ENCODE measurements around the gene TVP23C.

Gene TVP23C

DNA sequence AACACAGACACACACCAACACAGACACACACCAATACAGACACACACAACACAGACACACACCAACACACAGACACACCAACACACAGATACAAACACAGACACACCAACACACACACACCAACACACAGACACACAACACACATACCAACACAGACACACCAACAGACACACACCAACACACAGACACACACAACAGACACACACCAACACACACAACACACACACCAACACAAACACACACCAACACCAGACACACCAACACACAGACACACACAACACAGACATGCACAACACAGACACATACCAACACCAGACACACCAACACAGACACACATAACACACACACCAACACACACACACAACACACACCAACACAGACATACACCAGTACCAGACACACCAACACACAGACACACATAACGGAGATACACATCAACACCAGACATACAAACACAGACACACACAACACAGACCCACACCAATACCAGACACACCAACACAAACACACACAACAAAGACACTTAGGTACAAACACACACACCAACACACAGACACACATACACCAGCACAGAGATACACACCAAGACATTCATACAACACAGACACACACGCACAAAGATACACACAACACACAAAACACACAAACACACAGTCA lies 98.1 kb downstream of the TVP23C start:
- no peak for DNase-seq (ENCODE audit: low read depth)

DNA sequence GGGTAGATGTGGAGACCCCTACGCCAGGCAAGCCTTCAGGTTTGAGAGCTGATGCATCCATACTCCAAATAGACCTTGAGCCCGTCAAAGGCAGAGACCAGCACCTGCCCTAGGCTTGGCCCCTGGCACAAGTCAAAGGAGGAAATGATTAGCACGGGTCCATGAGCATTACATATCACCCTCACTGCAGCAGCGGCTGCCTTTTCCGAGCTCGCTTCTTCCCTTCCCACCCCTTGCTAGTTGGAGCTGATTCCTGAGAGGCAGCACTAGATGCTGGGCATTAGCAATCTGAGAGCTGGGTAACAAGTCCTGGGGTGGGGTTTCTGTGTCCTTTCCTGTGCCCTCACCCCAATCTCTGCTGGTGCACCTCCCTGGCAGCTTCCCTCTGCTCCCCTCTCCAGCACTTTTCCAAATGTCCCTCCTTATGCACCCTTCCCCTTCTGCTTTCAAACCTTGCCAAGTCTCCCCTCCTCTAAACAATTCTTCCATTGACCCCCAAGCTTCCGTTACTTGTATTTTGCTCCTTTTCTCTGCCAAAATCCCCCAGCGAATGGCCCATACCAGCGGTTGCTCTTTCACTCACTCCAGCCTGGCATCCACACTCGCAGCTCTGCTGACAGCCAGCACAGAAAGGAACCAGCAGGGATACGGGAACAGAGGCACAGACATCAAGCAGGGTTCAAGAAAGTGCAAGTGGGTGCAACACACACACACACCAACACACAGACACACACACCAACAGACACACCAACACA lies 98.9 kb downstream of the TVP23C start:
- no peak for DNase-seq (ENCODE audit: low read depth)

DNA sequence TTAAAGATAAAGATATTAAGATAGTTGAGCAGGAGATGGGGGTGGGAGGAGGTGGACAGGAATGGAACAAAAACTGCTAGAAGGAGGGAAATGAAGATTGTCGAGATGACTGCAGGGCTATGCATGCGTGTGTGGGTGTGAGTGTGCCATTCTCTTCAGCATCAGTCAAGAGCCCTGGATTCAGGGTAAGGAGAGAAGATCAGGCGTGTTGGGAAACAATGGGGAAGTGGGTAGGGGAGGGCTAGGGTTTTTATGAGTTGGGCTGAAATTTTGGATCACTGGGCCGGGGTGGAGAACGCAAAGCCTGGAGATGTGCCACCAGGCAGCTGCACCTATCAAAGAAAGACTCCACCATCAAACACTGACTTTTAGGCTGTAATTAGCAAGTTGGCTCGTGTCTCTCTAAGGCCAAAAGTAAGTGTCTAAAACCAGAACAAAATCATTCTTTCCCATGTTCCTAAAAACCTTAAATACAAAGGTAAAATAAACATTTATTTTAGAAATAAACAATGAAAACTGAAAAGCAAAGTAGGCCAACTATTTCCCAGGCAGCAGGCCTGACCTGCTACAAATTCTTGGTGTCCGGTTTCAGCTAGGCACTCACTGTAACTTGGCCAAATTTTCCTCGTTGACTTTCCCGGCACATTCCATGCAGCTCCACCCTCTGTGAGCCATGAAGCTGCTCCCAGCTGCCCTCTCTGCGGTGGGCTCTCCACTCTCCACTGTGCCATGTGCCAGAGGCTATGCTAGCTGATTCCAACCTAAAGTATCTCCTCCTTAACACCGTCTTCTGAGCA lies 100.1 kb downstream of the TVP23C start:
- no peak for DNase-seq (ENCODE audit: low read depth)

DNA sequence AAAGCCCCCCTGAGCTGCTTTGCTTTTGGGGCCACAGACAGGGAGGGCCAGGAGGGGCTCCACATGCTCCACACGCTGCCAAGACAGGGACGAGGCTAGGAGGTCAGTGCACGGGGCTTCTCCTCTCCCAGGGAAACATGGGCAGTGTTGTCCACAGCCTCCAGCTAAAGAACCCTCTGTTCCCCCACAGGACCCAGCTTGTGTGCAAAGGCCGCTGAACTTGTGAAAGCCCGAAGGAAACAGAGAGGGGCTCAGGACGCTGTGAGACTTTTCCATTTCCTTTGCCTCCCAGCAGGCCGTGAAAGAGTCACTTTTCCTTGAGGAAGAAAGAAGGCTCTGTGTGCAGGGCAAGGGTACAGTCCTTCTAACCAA lies 105.6 kb downstream of the TVP23C start:
- DNase-seq (ENCODE audit: low read depth): no peak

DNA sequence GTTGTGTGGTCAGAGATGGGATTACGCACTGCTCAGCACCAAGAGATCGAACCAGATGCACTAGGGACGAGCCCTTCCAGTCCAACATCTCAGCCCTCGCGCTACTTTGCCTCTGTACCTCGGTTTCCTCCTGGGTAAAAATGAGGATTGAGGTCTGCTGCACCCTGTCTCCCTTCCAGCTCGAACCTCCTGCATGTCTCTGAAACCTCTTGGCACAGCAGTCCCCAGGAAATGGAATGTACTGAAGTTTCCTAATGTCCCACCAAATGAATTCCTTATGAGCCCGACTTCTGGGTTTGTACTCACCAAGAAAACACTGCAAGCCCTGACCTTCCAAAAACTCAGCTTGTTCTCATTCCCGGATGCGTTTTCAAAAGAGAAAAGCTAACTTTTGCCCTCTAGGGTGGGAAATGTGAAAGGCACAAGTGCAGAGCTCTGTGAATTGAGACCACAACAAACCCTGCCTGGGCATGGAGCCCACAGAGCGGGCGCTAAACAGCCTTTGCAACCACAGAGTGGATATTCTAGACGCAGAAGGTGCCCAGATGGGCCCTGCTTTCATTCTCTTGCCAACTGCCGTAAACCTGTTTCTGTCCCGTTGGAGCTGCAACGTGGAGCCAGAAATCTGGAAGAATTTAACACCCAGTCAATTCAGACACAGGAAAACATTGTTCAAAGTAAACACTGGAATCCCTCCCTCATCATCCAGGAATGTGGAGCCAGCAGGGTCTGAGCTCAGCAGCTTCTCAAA lies 106.1 kb downstream of the TVP23C start:
- peak; percentile 97 for DNase-seq (ENCODE audit: low read depth)

DNA sequence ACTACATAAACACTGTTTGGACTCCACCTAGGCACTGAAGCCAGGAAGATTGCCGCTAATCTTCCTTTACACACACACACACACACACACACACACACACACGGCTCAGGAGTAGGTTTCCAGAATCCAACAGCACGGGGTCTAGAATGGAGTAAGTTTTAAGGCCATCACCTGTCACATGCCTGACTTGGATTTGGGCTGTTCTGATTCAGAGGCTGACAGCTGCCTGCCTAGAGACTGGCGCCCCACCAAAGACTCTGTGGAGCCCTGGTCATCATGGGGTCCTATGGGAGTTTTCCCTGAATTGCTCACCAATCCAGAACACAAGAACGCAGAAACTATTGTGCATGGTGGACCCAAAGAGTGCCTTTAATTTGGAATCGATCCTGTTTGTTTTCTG lies 106.8 kb downstream of the TVP23C start:
- DNase-seq (ENCODE audit: low read depth): no peak

DNA sequence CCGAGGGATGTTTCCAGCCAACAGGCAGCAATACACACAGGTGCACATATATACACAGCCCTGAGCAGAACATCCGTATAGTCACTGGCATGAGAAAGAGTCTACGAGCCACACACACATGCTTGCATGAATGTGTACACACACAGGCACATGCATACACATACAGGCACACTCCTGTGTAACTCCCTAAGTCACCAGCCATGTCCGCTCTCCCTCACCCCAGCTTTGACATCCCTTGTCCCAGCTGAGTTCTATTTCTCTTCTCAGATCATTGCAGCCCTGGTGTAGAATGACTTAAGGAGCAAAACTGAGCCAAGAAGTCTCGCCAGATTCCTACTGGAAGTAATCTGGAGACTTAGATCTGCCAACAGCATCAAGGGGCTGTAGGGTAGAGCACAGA lies 108.9 kb downstream of the TVP23C start:
- DNase-seq (ENCODE audit: low read depth): no peak

DNA sequence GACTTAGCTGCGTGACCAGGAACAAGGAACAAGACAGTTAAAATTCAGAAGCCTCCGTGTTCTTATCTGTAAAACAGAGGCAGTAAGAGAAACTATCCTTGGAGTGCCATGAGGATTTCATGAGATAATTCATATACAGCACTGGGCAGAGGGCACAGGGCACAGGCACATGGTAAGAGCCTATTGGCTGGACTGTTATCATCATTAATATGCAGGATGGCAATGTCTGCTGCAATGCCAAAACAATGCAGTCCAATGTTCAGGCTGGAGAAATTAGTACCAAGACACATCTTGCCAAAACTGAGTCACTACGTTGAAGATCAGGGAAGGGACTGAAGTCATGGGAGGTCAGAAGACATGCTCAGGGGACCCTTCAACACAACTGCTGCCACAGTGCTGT lies 109.5 kb downstream of the TVP23C start:
- no peak for DNase-seq (ENCODE audit: low read depth)

DNA sequence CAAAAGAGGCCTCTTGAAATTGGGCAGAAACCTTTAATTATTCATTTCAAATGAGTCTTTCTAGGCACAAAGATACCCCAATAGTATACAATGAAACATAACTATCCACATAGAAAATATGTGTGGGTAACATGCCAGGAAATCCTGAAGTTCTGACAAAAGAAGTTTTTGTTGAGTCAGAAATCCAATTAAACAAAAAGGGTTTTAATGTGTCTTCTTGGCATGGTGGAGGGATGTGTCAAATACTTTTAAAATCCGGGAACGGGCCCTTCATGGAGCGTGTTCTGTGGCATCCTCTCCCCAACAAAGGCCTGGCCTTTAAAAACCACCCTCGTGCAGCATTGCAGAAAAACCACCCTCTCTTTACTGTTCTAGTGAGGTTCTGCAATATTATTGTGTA lies 110.0 kb downstream of the TVP23C start:
- DNase-seq (ENCODE audit: low read depth): no peak

DNA sequence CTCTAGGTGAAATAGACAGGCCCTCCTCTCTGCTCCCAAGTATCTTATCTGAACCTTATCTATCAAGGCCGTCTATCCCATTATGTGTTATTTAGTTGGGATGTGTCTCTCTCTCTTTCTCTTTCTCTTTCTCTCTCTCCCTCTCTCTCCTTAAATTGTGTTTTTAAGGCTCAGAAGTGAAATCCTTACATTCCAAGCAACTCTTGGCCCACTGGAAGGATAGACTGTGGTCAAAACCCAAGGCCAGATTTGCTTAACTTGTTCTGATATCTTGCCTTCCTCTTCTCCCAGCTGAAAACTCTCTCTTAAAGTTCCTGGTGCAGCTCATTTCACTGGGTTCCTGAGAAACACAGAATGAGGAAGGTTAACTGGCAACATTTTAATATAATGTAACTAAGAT lies 110.5 kb downstream of the TVP23C start:
- DNase-seq (ENCODE audit: low read depth): no peak

All from GM04504 (cell line).